GM23248 (cell line): ENCODE measurements around the gene GAA. TPM values are rescaled to one million over a fixed set of nuclear protein-coding genes. Genes with fewer than 3 reads are reported as not detected.
A peak's percentile ranks its signal among the peaks of the same experiment; 100 is the strongest.

Experiments used
- DNase-seq: peaks from one replicate; pipeline ENCODE4 v3.0.0-alpha.2; 2015
- H2AFZ ChIP-seq: fragments of 200-600 bp; sonication (generic); 2 replicates; pipeline ENCODE4 v1.6.1; 2016; ENCODE audit warnings: antibody characterized with exemption
- H3F3A ChIP-seq: fragments of 200-600 bp; sonication (generic); 2 replicates; pipeline ENCODE4 v1.6.1; 2016; ENCODE audit warnings: mild to moderate bottlenecking, antibody characterized with exemption, mixed run types; ENCODE audit not compliant: insufficient read depth
- H3K27ac ChIP-seq: fragments of 200-600 bp; sonication (generic); 2 replicates; pipeline ENCODE4 v1.5.1; 2016; ENCODE audit warnings: mild to moderate bottlenecking
- H3K27me3 ChIP-seq: fragments of 200-600 bp; sonication (generic); replicated peaks from 2 replicates; pipeline ENCODE4 v1.6.1; 2016; ENCODE audit warnings: mild to moderate bottlenecking; ENCODE audit not compliant: insufficient read depth
- H3K36me3 ChIP-seq: fragments of 200-600 bp; sonication (generic); 2 replicates; pipeline ENCODE4 v1.6.1; 2016; ENCODE audit warnings: low read depth, mild to moderate bottlenecking
- H3K4me1 ChIP-seq: fragments of 200-600 bp; sonication (generic); 2 replicates; pipeline ENCODE4 v1.6.1; 2016; ENCODE audit warnings: mild to moderate bottlenecking; ENCODE audit not compliant: insufficient read depth
- H3K4me2 ChIP-seq: fragments of 200-600 bp; sonication (generic); one replicate; pipeline ENCODE4 v1.6.1; 2016; ENCODE audit warnings: mild to moderate bottlenecking; ENCODE audit not compliant: unreplicated experiment
- H3K4me3 ChIP-seq: fragments of 200-600 bp; sonication (generic); 2 replicates; pipeline ENCODE4 v1.5.1; 2016; ENCODE audit warnings: mild to moderate bottlenecking
- H3K79me2 ChIP-seq: fragments of 200-600 bp; sonication (generic); 2 replicates; pipeline ENCODE4 v1.6.1; 2016; ENCODE audit warnings: mild to moderate bottlenecking; ENCODE audit not compliant: insufficient read depth
- H3K9ac ChIP-seq: fragments of 200-600 bp; sonication (generic); 2 replicates; pipeline ENCODE4 v1.6.1; 2016; ENCODE audit warnings: mild to moderate bottlenecking
- H3K9me2 ChIP-seq: fragments of 200-600 bp; sonication (generic); 2 replicates; pipeline ENCODE4 v1.6.1; 2016; ENCODE audit warnings: mixed run types, mild to moderate bottlenecking, moderate library complexity; ENCODE audit not compliant: insufficient read depth
- H3K9me3 ChIP-seq: fragments of 200-600 bp; sonication (generic); one replicate; pipeline ENCODE4 v1.6.1; 2017; ENCODE audit warnings: low read depth
- H4K20me1 ChIP-seq: fragments of 200-600 bp; sonication (generic); 2 replicates; pipeline ENCODE4 v1.6.0; 2016; ENCODE audit not compliant: insufficient read depth
- EZH2 ChIP-seq: fragments of 200-600 bp; sonication (generic); IDR thresholded peaks from 2 replicates; pipeline ENCODE4 v1.6.1; 2018; ENCODE audit warnings: antibody characterized with exemption, mild to moderate bottlenecking; ENCODE audit not compliant: insufficient read depth, poor library complexity, severe bottlenecking
- EZH2phosphoT487 ChIP-seq: fragments of 200-600 bp; sonication (generic); IDR thresholded peaks from 2 replicates; pipeline ENCODE4 v1.6.1; 2018; ENCODE audit warnings: antibody characterized with exemption, moderate library complexity, mild to moderate bottlenecking, low read depth; ENCODE audit not compliant: insufficient read depth
- WGBS, 2 experiments: methylation state at CpG; one replicate each; pipeline ENCODE4 v1.1.6; 2015 to 2017; ENCODE audit warnings: low lambda C conversion rate in 2 of 2, low coverage in 1 of 2; ENCODE audit errors: missing lambda C conversion rate in 2 of 2; 5-methylcytosine and 5-hydroxymethylcytosine counted together
- in situ Hi-C: fragments of 300-500 bp; cut with MboI; formaldehyde crosslinking; loops from 2 replicates; pipeline ENCODE4 v1.15.0; 2020
- microRNA counts: library from miRNA; unstranded; fragments of <30 nt; microRNA quantifications from one replicate; lab custom pipeline; 2016
- microRNA-seq: library from miRNA; unstranded; fragments of <30 nt; microRNA quantifications from one replicate; pipeline ENCODE4, GENCODE V29; 2016; ENCODE audit warnings: borderline number of aligned reads
- polyA plus RNA-seq: library from polyadenylated mRNA; unstranded; fragments of >200 nt; fragmentation: Nextera tagmentation; extraction: Ambion mirVana; gene quantifications from 2 replicates; pipeline ENCODE4 v1.2.1, GENCODE V29; 2016
- small RNA-seq: library from RNA; depleted of rRNA; stranded (forward); fragments of <200 nt; gene quantifications from one replicate; pipeline ENCODE3, GENCODE V24; 2014; ENCODE audit warnings: low read depth, low replicate concordance
- total RNA-seq: library from RNA; depleted of rRNA; stranded (reverse); fragments of >200 nt; shearing (Covaris generic); gene quantifications from 2 replicates; pipeline ENCODE4 v1.2.3, GENCODE V29; 2014; rRNA removed

GAA gene
- total and polyA plus RNA-seq, 2 experiments from 2014 or later: 80.2 to 127 TPM

GRCh38 chr17:80168371-80168770 lies 67.0 kb downstream of the GAA start:
- Histone ChIP-seq H3F3A (no peaks in the 10 kb centered on the region), H2AFZ (no peak overlapping the region), H3K4me3 (no peak overlapping the region), H3K27me3 (no peaks in the 10 kb centered on the region), H3K4me1 (no peaks in the 10 kb centered on the region), H3K9me2 (no peaks in the 10 kb centered on the region), H3K27ac (no peak overlapping the region), H3K4me2 (no peak overlapping the region), H3K36me3 (no peaks in the 10 kb centered on the region), H3K79me2 (no peaks in the 10 kb centered on the region), H4K20me1 (no peaks in the 10 kb centered on the region), H3K9ac (no peak overlapping the region), H3K9me3 (no peaks in the 10 kb centered on the region)
- no peak for TF ChIP-seq EZH2
- 65 to 79% methylated on average over 5 of the region's 5 CpGs for WGBS, 2 experiments
- DNase-seq: no peak
- in situ Hi-C loops: no loop called here

DNA sequence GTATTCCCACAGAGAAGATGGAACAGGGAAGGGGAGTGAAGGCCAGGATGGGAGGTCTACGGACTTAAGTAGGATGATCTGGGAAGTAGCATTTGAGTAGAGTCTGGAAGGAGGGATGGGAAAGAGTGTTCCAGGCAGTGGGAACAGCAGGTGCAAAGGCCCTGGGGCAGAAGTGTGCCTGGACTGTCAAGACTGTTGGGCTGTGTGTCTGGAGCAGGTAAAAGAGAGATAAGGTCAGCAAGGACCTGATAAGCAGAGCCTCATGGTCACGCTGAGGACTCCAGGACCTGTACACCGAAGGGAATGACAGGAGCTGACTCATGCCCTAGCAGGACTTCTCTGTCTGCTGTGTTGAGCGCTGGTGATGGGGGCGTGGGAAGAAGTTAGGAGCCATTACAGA lies 67.7 kb downstream of the GAA start:
- in situ Hi-C loops: no loop called here
- Histone ChIP-seq H3K9me3 (no peaks in the 10 kb centered on the region), H3K9me2 (no peaks in the 10 kb centered on the region), H2AFZ (no peak overlapping the region), H3K4me1 (no peaks in the 10 kb centered on the region), H3K36me3 (no peaks in the 10 kb centered on the region), H4K20me1 (no peaks in the 10 kb centered on the region), H3F3A (no peaks in the 10 kb centered on the region), H3K27me3 (no peaks in the 10 kb centered on the region), H3K79me2 (no peaks in the 10 kb centered on the region), H3K4me2 (no peak overlapping the region), H3K9ac (no peak overlapping the region), H3K4me3 (no peak overlapping the region), H3K27ac (no peak overlapping the region)
- TF ChIP-seq EZH2phosphoT487 (no peak), EZH2 (no peak)
- DNase-seq: no peak
- WGBS, 2 experiments: 78 to 80% methylated on average over 5 of the region's 5 CpGs

MicroRNAs within 50 kb of the gene (microRNA counts, 767-probe panel; counts per million panel counts)
- microRNA hsa-miR-1268b (lab: Ali Mortazavi, UCI): 447 counts per million, percentile 86 among the panel's probes with 10 or more counts

Small RNA genes lying within 50 kb of the gene (microRNA-seq; reads per million reads assigned to microRNA genes)
- not detected for gene MIR1268B

Small RNA genes lying within 50 kb of the gene (small RNA-seq; reads per million reads assigned to genes)
- gene AC087741.2: not detected
- not detected for gene MIR1268B

Other genes with a start within 250 kb of the GAA start
- gene TBC1D16, start 65.7 kb upstream of the GAA start, total RNA-seq: 22.4 and 26.9 TPM in 2 replicates
- gene TBC1D16, start 65.7 kb upstream of the GAA start, polyA plus RNA-seq: 8.1 and 9.2 TPM in 2 replicates
- 2.9 and 3.0 TPM in 2 replicates for gene CCDC40, start 64.9 kb upstream of the GAA start, total RNA-seq
- 2.3 and 2.4 TPM in 2 replicates for gene CCDC40, start 64.9 kb upstream of the GAA start, polyA plus RNA-seq
- 75.1 and 84.5 TPM in 2 replicates for gene EIF4A3, start 45.5 kb downstream of the GAA start, total RNA-seq
- gene EIF4A3, start 45.5 kb downstream of the GAA start, polyA plus RNA-seq: 129 and 131 TPM in 2 replicates
- not detected in 2 replicates for gene CARD14, start 68.4 kb downstream of the GAA start, total RNA-seq
- 0.05 and 0.06 TPM in 2 replicates for gene CARD14, start 68.4 kb downstream of the GAA start, polyA plus RNA-seq
- gene SGSH, start 118.8 kb downstream of the GAA start, total RNA-seq: 21.2 and 35.2 TPM in 2 replicates
- gene SGSH, start 118.8 kb downstream of the GAA start, polyA plus RNA-seq: 63.5 and 69.8 TPM in 2 replicates
- 13.9 and 16.3 TPM in 2 replicates for gene SLC26A11, start 118.8 kb downstream of the GAA start, total RNA-seq
- 11.4 and 11.9 TPM in 2 replicates for gene SLC26A11, start 118.8 kb downstream of the GAA start, polyA plus RNA-seq
- 45.0 and 62.3 TPM in 2 replicates for gene RNF213, start 159.3 kb downstream of the GAA start, total RNA-seq
- 16.7 and 18.8 TPM in 2 replicates for gene RNF213, start 159.3 kb downstream of the GAA start, polyA plus RNA-seq